Measurements from ENCODE around the gene PCED1B. TPM values are rescaled to one million over a fixed set of nuclear protein-coding genes. Genes with fewer than 3 reads are reported as not detected.

PCED1B gene
- total RNA-seq, 4 donors from 2014 or later = 1.0 to 1.5 (median 1.2) TPM

GRCh38 chr12:47082796-47083621, 3.6 kb downstream of the PCED1B start:
- TF ChIP-seq CTCF (IDR thresholded peaks at IDR 0.05) (no peak), POLR2A (IDR thresholded peaks at IDR 0.05) (no peak)
- Histone ChIP-seq H3K27me3 (no peaks in the 10 kb centered on the region), H3K4me3 (replicated peaks in 1 of 3) (no peak overlapping the region), H3K36me3 (no peaks in the 10 kb centered on the region), H3K9me3 (no peaks in the 10 kb centered on the region), H3K27ac (no peak overlapping the region), H3K4me1 (peaks cover 0 to 11% of the 10 kb centered on the region in 2 donors)
- no peak for DNase-seq
- 79 to 82% methylated on average over 7 of the region's 7 CpGs for WGBS, 2 donors
- intact Hi-C loops (cut with DNase I) = no loop called here

GRCh38 chr12:47084172-47084571, 4.8 kb downstream of the PCED1B start:
- intact Hi-C loops (cut with DNase I) = no loop called here
- H3K36me3 ChIP-seq = no peaks in the 10 kb centered on the region
- H3K9me3 ChIP-seq = no peaks in the 10 kb centered on the region
- no peak overlapping the region for H3K4me3 ChIP-seq (replicated peaks in 1 of 3)
- H3K27me3 ChIP-seq = no peaks in the 10 kb centered on the region
- TF ChIP-seq POLR2A (IDR thresholded peaks at IDR 0.05) (no peak), CTCF (IDR thresholded peaks at IDR 0.05) (no peak)
- 91 to 92% methylated on average over 1 of the region's 1 CpG for WGBS, 2 donors
- DNase-seq = no peak
- no peak overlapping the region for H3K27ac ChIP-seq
- H3K4me1 ChIP-seq = peaks cover 0 to 4% of the 10 kb centered on the region in 2 donors

GRCh38 chr12:47085815-47086252, 6.4 kb downstream of the PCED1B start:
- Histone ChIP-seq H3K4me3 (replicated peaks in 1 of 3) (no peak overlapping the region), H3K9me3 (no peaks in the 10 kb centered on the region), H3K4me1 (peaks cover 0 to 4% of the 10 kb centered on the region in 2 donors), H3K36me3 (no peaks in the 10 kb centered on the region), H3K27ac (no peak overlapping the region), H3K27me3 (no peaks in the 10 kb centered on the region)
- intact Hi-C loops (cut with DNase I) = no loop called here
- TF ChIP-seq CTCF (IDR thresholded peaks at IDR 0.05) (no peak), POLR2A (IDR thresholded peaks at IDR 0.05) (no peak)
- DNase-seq = no peak
- WGBS, 2 donors = 59 to 73% methylated on average over 6 of the region's 6 CpGs

GRCh38 chr12:47087088-47087688, 7.8 kb downstream of the PCED1B start:
- TF ChIP-seq POLR2A (IDR thresholded peaks at IDR 0.05) (no peak), CTCF (IDR thresholded peaks at IDR 0.05) (no peak)
- 73 to 77% methylated on average over 2 of the region's 2 CpGs for WGBS, 2 donors
- no peak for DNase-seq
- Histone ChIP-seq H3K9me3 (no peaks in the 10 kb centered on the region), H3K27me3 (no peaks in the 10 kb centered on the region), H3K27ac (no peak overlapping the region), H3K36me3 (no peaks in the 10 kb centered on the region), H3K4me3 (replicated peaks in 1 of 3) (no peak overlapping the region), H3K4me1 (peaks cover 0 to 4% of the 10 kb centered on the region in 2 donors)
- intact Hi-C loops (cut with DNase I) = no loop called here
